Right renal cortex interstitium (tissue), 3 donors: ENCODE measurements around the gene KRT6B. TPM values are rescaled to one million over a fixed set of nuclear protein-coding genes. Genes with fewer than 3 reads are reported as not detected.
"Not testable (repeated sequence)": the region's sequence is repeated elsewhere in the genome, so short reads cannot be mapped to it uniquely, and the experiment has no call there.

Source experiments
- DNase-seq, 3 donors: peaks; one replicate each; pipeline ENCODE4 v3.0.0-alpha.2; 2013; ENCODE audit warnings: low read depth in 3 of 3, low spot score in 2 of 3
- polyA plus RNA-seq, 3 donors: library from polyadenylated mRNA; unstranded; fragments of 120-200 nt; gene quantifications; one replicate each; pipeline ENCODE4 v1.2.1, GENCODE V29; 2013; ENCODE audit not compliant: insufficient read length in 3 of 3

Gene KRT6B
- polyA plus RNA-seq = not detected

- DNase-seq = no peak
Measured at GRCh38 chr12:52452101-52452500, at the start of gene KRT6B. Gene KRT6B, minus strand, starts transcription at chr12:52452146. Its CDS starts 68 bp downstream, at chr12:52452078.

GRCh38 chr12:52501490-52501889 is 49.5 kb upstream of the KRT6B start:
- DNase-seq = no peak

GRCh38 chr12:52500574-52500973 is 48.6 kb upstream of the KRT6B start:
- not testable (repeated sequence) for DNase-seq

GRCh38 chr12:52499806-52500560 is 48.0 kb upstream of the KRT6B start:
- no peak for DNase-seq

- DNase-seq = no peak
Measured at GRCh38 chr12:52498946-52499345, 47.0 kb upstream of the KRT6B start.

GRCh38 chr12:52497975-52498374 is 46.0 kb upstream of the KRT6B start:
- DNase-seq = no peak

GRCh38 chr12:52496590-52497071 is 44.7 kb upstream of the KRT6B start:
- no peak for DNase-seq

GRCh38 chr12:52496054-52496453 is 44.1 kb upstream of the KRT6B start:
- no peak for DNase-seq

GRCh38 chr12:52495389-52495788 is 43.4 kb upstream of the KRT6B start:
- DNase-seq = peak in 1 of 3 donors; percentile 13

GRCh38 chr12:52494518-52494917 is 42.6 kb upstream of the KRT6B start:
- no peak for DNase-seq

GRCh38 chr12:52494100-52494499 is 42.2 kb upstream of the KRT6B start:
- DNase-seq = no peak

GRCh38 chr12:52493172-52493571 is 41.2 kb upstream of the KRT6B start, which contains the start of gene KRT6A:
Gene KRT6A, minus strand, starts transcription at chr12:52493257. Its CDS starts 69 bp downstream, at chr12:52493188.
- DNase-seq = no peak

- DNase-seq = not testable (repeated sequence)
Measured at GRCh38 chr12:52492405-52492804, 40.5 kb upstream of the KRT6B start.

GRCh38 chr12:52491495-52491894 is 39.5 kb upstream of the KRT6B start:
- not testable (repeated sequence) for DNase-seq

- DNase-seq = no peak
Measured at GRCh38 chr12:52488736-52489135, 36.8 kb upstream of the KRT6B start.

GRCh38 chr12:52487744-52488443 is 35.9 kb upstream of the KRT6B start:
- DNase-seq = not testable (repeated sequence)

- no peak for DNase-seq
Measured at GRCh38 chr12:52487211-52487610, 35.3 kb upstream of the KRT6B start.

GRCh38 chr12:52486166-52487105 is 34.5 kb upstream of the KRT6B start:
- no peak for DNase-seq

- no peak for DNase-seq
Measured at GRCh38 chr12:52480073-52480472, 28.1 kb upstream of the KRT6B start.

GRCh38 chr12:52477651-52478050 is 25.7 kb upstream of the KRT6B start:
- no peak for DNase-seq

GRCh38 chr12:52474212-52474611 is 22.3 kb upstream of the KRT6B start:
- DNase-seq = no peak
